ENCODE measurements around the gene TJAP1. TPM values are rescaled to one million over a fixed set of nuclear protein-coding genes. Genes with fewer than 3 reads are reported as not detected.
"Not testable (repeated sequence)": the region's sequence is repeated elsewhere in the genome, so short reads cannot be mapped to it uniquely, and the experiment has no call there.

Gene TJAP1
- total and polyA plus RNA-seq, 2 experiments from 2014 or later = 10.3 to 16.4 TPM

DNA sequence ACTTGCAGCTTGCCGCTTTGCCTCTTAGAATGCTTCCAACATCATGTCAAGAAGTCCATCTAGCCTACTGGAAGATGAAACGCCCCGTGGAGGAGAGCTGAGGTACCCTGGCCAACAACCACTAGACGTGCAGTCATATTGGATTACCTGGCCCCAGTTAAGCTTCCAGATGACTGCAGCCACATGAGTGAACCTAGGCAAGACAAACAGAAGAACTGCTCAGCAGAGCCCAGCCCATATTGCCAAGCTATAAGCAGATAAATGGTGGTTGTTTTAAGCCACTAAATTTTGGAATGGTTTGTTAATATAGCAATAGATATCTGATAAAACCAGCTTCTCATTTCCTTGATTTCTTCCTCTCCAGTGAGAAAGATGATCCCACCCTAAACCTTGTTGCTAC is 17.3 kb upstream of the TJAP1 start:
- 73% methylated on average over 4 of the region's 4 CpGs for WGBS (ENCODE audit: low lambda C conversion rate, missing lambda C conversion rate)
- peaks cover 24% of the 10 kb centered on the region for H3K27me3 ChIP-seq
- H4K20me1 ChIP-seq (ENCODE audit: insufficient read depth, poor library complexity, severe bottlenecking) = no peaks in the 10 kb centered on the region

DNA sequence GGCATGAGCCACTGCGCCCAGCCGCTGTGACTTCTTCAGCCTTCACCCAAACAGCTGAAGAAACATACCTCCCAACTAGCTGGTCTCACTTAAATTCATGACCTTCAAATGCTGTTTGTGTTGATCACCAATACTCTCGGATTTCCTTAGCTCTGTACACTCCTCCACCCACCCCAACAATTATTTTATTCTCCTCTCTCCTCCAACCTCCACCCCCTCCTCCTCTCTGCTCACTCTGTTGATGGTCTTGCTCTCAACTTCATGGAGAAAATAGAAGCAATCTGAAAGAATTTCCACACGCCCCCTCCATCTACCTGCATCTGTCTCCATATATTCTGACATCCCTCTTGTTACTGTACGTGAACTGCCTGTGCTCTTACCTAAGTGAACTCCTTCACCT is 15.4 kb upstream of the TJAP1 start:
- Histone ChIP-seq H3K9me3 (ENCODE audit: low read depth) (no peaks in the 10 kb centered on the region), H3K27ac (no peak overlapping the region), H2AFZ (no peak overlapping the region), H3K4me3 (no peak overlapping the region), H3K4me2 (no peak overlapping the region), H3K9me2 (replicated peaks; ENCODE audit: insufficient read depth) (no peaks in the 10 kb centered on the region), H3K36me3 (replicated peaks; ENCODE audit: insufficient read depth, low read depth) (no peaks in the 10 kb centered on the region), H4K20me1 (ENCODE audit: insufficient read depth, poor library complexity, severe bottlenecking) (no peaks in the 10 kb centered on the region), H3K4me1 (ENCODE audit: insufficient read depth) (no peaks in the 10 kb centered on the region), H3K27me3 (peaks cover 15% of the 10 kb centered on the region), H3K79me2 (no peaks in the 10 kb centered on the region)
- no peak for DNase-seq (ENCODE audit: low spot score)
- WGBS (ENCODE audit: low lambda C conversion rate, missing lambda C conversion rate) = 83% methylated on average over 5 of the region's 5 CpGs
- TF ChIP-seq, protein P1, sequence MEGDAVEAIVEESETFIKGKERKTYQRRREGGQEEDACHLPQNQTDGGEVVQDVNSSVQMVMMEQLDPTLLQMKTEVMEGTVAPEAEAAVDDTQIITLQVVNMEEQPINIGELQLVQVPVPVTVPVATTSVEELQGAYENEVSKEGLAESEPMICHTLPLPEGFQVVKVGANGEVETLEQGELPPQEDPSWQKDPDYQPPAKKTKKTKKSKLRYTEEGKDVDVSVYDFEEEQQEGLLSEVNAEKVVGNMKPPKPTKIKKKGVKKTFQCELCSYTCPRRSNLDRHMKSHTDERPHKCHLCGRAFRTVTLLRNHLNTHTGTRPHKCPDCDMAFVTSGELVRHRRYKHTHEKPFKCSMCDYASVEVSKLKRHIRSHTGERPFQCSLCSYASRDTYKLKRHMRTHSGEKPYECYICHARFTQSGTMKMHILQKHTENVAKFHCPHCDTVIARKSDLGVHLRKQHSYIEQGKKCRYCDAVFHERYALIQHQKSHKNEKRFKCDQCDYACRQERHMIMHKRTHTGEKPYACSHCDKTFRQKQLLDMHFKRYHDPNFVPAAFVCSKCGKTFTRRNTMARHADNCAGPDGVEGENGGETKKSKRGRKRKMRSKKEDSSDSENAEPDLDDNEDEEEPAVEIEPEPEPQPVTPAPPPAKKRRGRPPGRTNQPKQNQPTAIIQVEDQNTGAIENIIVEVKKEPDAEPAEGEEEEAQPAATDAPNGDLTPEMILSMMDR (IDR thresholded peaks at IDR 0.05; ENCODE audit: poor library complexity) = no peak
- no peak for TF ChIP-seq EZH2phosphoT487 (IDR thresholded peaks at IDR 0.05; ENCODE audit: low read depth, severe bottlenecking, unreplicated experiment)
- TF ChIP-seq EZH2 (IDR thresholded peaks at IDR 0.05; ENCODE audit: borderline replicate concordance) = no peak

More for the DNA sequence above, 17.3 kb upstream of the TJAP1 start:
- H3K36me3 ChIP-seq (replicated peaks; ENCODE audit: insufficient read depth, low read depth) = no peaks in the 10 kb centered on the region
- no peak overlapping the region for H2AFZ ChIP-seq
- no peaks in the 10 kb centered on the region for H3K79me2 ChIP-seq
- H3K9me3 ChIP-seq (ENCODE audit: low read depth) = no peaks in the 10 kb centered on the region
- DNase-seq (ENCODE audit: low spot score) = no peak
- no peaks in the 10 kb centered on the region for H3K4me1 ChIP-seq (ENCODE audit: insufficient read depth)
- no peak overlapping the region for H3K27ac ChIP-seq
- H3K4me2 ChIP-seq = no peak overlapping the region
- no peak for TF ChIP-seq EZH2 (IDR thresholded peaks at IDR 0.05; ENCODE audit: borderline replicate concordance)
- TF ChIP-seq, protein P1 (IDR thresholded peaks at IDR 0.05; ENCODE audit: poor library complexity) = no peak
- TF ChIP-seq EZH2phosphoT487 (IDR thresholded peaks at IDR 0.05; ENCODE audit: low read depth, severe bottlenecking, unreplicated experiment) = no peak
- no peaks in the 10 kb centered on the region for H3K9me2 ChIP-seq (replicated peaks; ENCODE audit: insufficient read depth)
- H3K4me3 ChIP-seq = no peak overlapping the region

DNA sequence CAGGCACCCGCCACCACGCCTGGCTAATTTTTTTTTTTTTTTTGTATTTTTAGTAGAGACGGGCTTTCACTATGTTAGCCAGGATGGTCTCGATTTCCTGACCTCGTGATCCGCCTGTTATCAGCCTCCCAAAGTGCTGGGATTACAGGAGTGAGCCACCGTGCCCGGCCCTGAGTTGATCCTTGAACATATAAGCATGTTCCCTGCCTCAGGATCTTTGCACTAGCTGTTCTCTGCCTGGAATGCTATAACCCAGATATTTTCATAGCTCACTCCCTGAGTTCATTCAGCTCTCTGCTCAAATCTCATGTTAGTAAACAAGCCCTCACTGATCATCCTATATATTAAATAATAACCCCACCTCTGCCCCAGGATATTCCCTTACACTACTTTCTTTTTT is 13.0 kb upstream of the TJAP1 start:
- no peak overlapping the region for H2AFZ ChIP-seq
- no peak overlapping the region for H3K27ac ChIP-seq
- no peak overlapping the region for H3K4me3 ChIP-seq
- TF ChIP-seq, protein P1 (IDR thresholded peaks at IDR 0.05; ENCODE audit: poor library complexity) = no peak
- TF ChIP-seq EZH2phosphoT487 (IDR thresholded peaks at IDR 0.05; ENCODE audit: low read depth, severe bottlenecking, unreplicated experiment) (no peak), EZH2 (IDR thresholded peaks at IDR 0.05; ENCODE audit: borderline replicate concordance) (no peak)
- WGBS (ENCODE audit: low lambda C conversion rate, missing lambda C conversion rate) = 93% methylated on average over 8 of the region's 8 CpGs
- H3K4me1 ChIP-seq (ENCODE audit: insufficient read depth) = no peaks in the 10 kb centered on the region
- peaks cover 10% of the 10 kb centered on the region for H3K27me3 ChIP-seq
- H4K20me1 ChIP-seq (ENCODE audit: insufficient read depth, poor library complexity, severe bottlenecking) = no peaks in the 10 kb centered on the region
- H3K36me3 ChIP-seq (replicated peaks; ENCODE audit: insufficient read depth, low read depth) = no peaks in the 10 kb centered on the region
- H3K9me3 ChIP-seq (ENCODE audit: low read depth) = no peaks in the 10 kb centered on the region
- no peaks in the 10 kb centered on the region for H3K9me2 ChIP-seq (replicated peaks; ENCODE audit: insufficient read depth)
- H3K4me2 ChIP-seq = no peak overlapping the region
- no peak for DNase-seq (ENCODE audit: low spot score)
- H3K79me2 ChIP-seq = no peaks in the 10 kb centered on the region

DNA sequence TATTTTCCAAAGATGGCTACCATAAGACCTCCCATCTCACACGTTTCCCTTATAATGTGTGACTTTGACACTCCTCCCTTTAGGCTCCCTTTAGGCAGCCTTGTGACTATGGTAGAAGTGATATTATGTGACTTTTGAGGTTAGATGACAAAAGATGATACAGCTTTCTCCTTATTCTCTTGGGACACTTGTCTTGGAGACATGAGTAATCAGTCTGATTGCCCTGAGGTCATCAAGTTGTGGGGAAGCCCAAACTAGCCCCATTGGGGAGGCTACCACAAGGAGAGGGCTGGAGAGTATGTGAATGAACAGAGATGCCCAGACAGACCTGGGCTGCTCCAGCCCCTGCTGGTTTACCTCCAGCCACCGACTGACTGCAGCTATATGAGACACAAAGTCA is 11.4 kb upstream of the TJAP1 start:
- no peaks in the 10 kb centered on the region for H3K36me3 ChIP-seq (replicated peaks; ENCODE audit: insufficient read depth, low read depth)

DNA sequence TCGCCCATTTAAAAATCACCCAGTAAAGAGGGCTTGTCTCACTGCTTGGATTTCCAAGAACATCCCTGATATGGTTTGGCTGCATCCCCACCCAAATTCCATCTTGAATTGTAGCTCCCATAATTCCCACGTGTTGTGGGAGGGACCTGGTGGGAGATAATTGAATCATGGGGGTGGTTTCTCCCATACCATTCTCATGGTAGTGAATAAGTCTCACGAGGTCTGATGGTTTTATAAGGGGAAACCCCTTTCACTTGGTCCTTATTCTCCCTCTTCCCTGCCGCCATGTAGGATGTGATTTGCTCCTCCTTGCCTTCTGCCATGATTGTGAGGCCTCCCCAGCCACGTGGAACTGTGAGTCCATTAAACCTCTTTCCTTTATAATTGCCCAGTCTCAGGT is 10.1 kb upstream of the TJAP1 start:
- H3K9me2 ChIP-seq (replicated peaks; ENCODE audit: insufficient read depth); H3K36me3 ChIP-seq (replicated peaks; ENCODE audit: insufficient read depth, low read depth); H3K4me2 ChIP-seq; H3K4me3 ChIP-seq; H3K79me2 ChIP-seq; DNase-seq (ENCODE audit: low spot score); H3K9me3 ChIP-seq (ENCODE audit: low read depth); H3K27me3 ChIP-seq; H4K20me1 ChIP-seq (ENCODE audit: insufficient read depth, poor library complexity, severe bottlenecking); H3K4me1 ChIP-seq (ENCODE audit: insufficient read depth); H2AFZ ChIP-seq; H3K27ac ChIP-seq: not testable (repeated sequence)
- 75% methylated on average over 5 of the region's 5 CpGs for WGBS (ENCODE audit: low lambda C conversion rate, missing lambda C conversion rate)

More for the DNA sequence above, 11.4 kb upstream of the TJAP1 start:
- Histone ChIP-seq H3K9me2 (replicated peaks; ENCODE audit: insufficient read depth) (no peaks in the 10 kb centered on the region), H4K20me1 (ENCODE audit: insufficient read depth, poor library complexity, severe bottlenecking) (no peaks in the 10 kb centered on the region), H3K4me1 (ENCODE audit: insufficient read depth) (no peaks in the 10 kb centered on the region), H3K4me2 (no peak overlapping the region), H3K4me3 (no peak overlapping the region), H3K79me2 (no peaks in the 10 kb centered on the region), H3K27me3 (peaks cover 6% of the 10 kb centered on the region), H3K27ac (no peak overlapping the region), H3K9me3 (ENCODE audit: low read depth) (no peaks in the 10 kb centered on the region), H2AFZ (no peak overlapping the region)
- WGBS (ENCODE audit: low lambda C conversion rate, missing lambda C conversion rate) = 72% methylated on average over 2 of the region's 2 CpGs
- TF ChIP-seq EZH2phosphoT487 (IDR thresholded peaks at IDR 0.05; ENCODE audit: low read depth, severe bottlenecking, unreplicated experiment) = no peak
- TF ChIP-seq, protein P1 (IDR thresholded peaks at IDR 0.05; ENCODE audit: poor library complexity) = no peak
- no peak for TF ChIP-seq EZH2 (IDR thresholded peaks at IDR 0.05; ENCODE audit: borderline replicate concordance)
- DNase-seq (ENCODE audit: low spot score) = no peak

Measured in hepatocyte (in vitro differentiated cells).